Testis (tissue), 3 donors: ENCODE measurements around the gene COG4. TPM values are rescaled to one million over a fixed set of nuclear protein-coding genes. Genes with fewer than 3 reads are reported as not detected.

ENCODE experiments used
- DNase-seq: peaks from one replicate; pipeline ENCODE4 v3.0.0-alpha.2; 2019
- H3K27ac ChIP-seq, 2 donors: fragments of 200-600 bp; sonication (generic); one replicate each; pipeline ENCODE4 v1.5.1; 2019
- H3K27me3 ChIP-seq: fragments of 200-600 bp; sonication (generic); one replicate; pipeline ENCODE4 v1.5.1; 2019
- H3K36me3 ChIP-seq: fragments of 200-600 bp; sonication (generic); one replicate; pipeline ENCODE4 v1.5.1; 2017; ENCODE audit warnings: low read depth; ENCODE audit errors: missing control alignments
- H3K4me1 ChIP-seq: fragments of 200-600 bp; sonication (generic); one replicate; pipeline ENCODE4 v1.5.1; 2019
- H3K4me3 ChIP-seq, 2 donors: fragments of 200-600 bp; sonication (generic); one replicate each; pipeline ENCODE4 v1.5.1; 2017 to 2019
- H3K9me3 ChIP-seq: fragments of 200-600 bp; sonication (generic); one replicate; pipeline ENCODE4 v1.5.1; 2017
- POLR2A ChIP-seq: fragments of 450-650 bp; IDR thresholded peaks from one replicate; pipeline ENCODE4 v1.6.1; 2017; ENCODE audit warnings: antibody characterized with exemption, mild to moderate bottlenecking, moderate library complexity
- WGBS, 2 donors: methylation state at CpG; one replicate each; pipeline ENCODE4 v1.1.5; 2018; 5-methylcytosine and 5-hydroxymethylcytosine counted together
- intact Hi-C: fragments of 100-400 bp; cut with DNase I; formaldehyde crosslinking; loops from one replicate; pipeline ENCODE4 v1.15.1; 2023; ENCODE audit warnings: low total_unique reads
- polyA plus RNA-seq: library from polyadenylated mRNA; stranded (reverse); fragments of 350-450 nt; fragmentation: Illumina TruSeq; extraction: RNeasy Lipid Tissue Mini Kit (QIAGEN cat#74804); gene quantifications from one replicate; pipeline ENCODE4 v1.2.3, GENCODE V29; 2014; ENCODE audit warnings: low read depth, low replicate concordance; ENCODE audit not compliant: insufficient read depth
- total RNA-seq, 2 donors: library from RNA; depleted of rRNA; stranded (reverse); fragments of >200 nt; gene quantifications; one replicate each; pipeline ENCODE4 v1.2.3, GENCODE V29; 2016
- TF ChIP-seq, protein P1 (sequence below), 3 experiments: fragments of 450-650 bp in 2 of 3; fragments of 200-600 bp in 1 of 3; sonication (generic) in 1 of 3; IDR thresholded peaks; one replicate each; pipeline ENCODE4 v1.5.1; 2016 to 2019; ENCODE audit warnings: antibody characterized with exemption in 3 of 3, mild to moderate bottlenecking in 2 of 3, moderate library complexity in 1 of 3

COG4 gene
- total and polyA plus RNA-seq, 3 donors from 2014 or later, result 65.9 to 85.9 (median 85.2) TPM

DNA sequence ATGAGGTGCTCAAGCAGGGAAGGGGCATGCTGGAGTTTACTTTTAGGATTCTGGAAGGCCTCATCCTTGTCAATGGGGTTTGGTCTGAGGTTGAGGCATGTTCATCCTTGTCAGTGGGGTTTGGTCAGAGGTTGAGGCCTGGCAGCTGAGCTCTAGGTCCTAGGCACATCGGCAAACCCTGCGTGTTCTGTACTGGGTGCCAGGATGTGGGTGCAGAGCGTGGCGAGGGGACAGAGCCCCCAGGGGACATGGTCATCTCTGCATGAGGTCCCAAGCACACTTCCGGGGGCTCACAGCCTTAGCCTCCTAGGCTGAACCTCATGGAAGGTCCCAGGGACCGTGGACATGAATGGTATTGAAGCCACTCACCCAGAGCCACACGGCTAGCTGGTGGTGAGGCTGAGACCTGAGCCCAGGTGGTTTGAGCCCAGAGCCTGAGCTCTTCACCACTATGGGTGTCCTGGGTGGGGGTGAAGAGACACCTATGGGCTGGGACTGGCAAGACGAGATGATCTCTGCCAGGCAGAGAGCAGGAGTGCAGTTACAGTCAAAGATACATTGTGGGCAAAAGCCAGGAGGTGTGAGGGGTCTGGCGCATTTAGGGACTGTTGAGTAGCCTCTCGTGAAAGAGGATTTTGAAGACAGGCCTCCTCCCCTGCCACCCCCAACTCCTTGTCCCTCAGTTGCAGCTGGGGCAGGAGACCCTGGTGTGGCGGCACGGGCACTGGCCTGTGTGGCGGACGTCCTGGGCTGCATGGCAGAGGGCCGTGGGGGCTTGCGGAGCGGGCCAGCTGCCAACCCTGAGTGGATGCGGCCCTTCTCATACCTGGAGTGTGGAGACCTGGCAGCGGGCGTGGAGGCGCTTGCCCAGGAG lies 49.7 kb downstream of the COG4 start:
- no peak for DNase-seq
- no peaks in the 10 kb centered on the region for H3K36me3 ChIP-seq
- H3K27ac ChIP-seq, result no peak overlapping the region
- H3K9me3 ChIP-seq, result no peaks in the 10 kb centered on the region
- no peak overlapping the region for H3K4me3 ChIP-seq
- TF ChIP-seq POLR2A, result no peak
- TF ChIP-seq, protein P1, sequence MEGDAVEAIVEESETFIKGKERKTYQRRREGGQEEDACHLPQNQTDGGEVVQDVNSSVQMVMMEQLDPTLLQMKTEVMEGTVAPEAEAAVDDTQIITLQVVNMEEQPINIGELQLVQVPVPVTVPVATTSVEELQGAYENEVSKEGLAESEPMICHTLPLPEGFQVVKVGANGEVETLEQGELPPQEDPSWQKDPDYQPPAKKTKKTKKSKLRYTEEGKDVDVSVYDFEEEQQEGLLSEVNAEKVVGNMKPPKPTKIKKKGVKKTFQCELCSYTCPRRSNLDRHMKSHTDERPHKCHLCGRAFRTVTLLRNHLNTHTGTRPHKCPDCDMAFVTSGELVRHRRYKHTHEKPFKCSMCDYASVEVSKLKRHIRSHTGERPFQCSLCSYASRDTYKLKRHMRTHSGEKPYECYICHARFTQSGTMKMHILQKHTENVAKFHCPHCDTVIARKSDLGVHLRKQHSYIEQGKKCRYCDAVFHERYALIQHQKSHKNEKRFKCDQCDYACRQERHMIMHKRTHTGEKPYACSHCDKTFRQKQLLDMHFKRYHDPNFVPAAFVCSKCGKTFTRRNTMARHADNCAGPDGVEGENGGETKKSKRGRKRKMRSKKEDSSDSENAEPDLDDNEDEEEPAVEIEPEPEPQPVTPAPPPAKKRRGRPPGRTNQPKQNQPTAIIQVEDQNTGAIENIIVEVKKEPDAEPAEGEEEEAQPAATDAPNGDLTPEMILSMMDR (IDR thresholded peaks at IDR 0.05), result no peak
- intact Hi-C loops, result no loop called here
- 90 to 94% methylated on average over 16 to 21 of the region's 21 CpGs for WGBS, 2 donors
- H3K27me3 ChIP-seq, result no peaks in the 10 kb centered on the region
- no peaks in the 10 kb centered on the region for H3K4me1 ChIP-seq

DNA sequence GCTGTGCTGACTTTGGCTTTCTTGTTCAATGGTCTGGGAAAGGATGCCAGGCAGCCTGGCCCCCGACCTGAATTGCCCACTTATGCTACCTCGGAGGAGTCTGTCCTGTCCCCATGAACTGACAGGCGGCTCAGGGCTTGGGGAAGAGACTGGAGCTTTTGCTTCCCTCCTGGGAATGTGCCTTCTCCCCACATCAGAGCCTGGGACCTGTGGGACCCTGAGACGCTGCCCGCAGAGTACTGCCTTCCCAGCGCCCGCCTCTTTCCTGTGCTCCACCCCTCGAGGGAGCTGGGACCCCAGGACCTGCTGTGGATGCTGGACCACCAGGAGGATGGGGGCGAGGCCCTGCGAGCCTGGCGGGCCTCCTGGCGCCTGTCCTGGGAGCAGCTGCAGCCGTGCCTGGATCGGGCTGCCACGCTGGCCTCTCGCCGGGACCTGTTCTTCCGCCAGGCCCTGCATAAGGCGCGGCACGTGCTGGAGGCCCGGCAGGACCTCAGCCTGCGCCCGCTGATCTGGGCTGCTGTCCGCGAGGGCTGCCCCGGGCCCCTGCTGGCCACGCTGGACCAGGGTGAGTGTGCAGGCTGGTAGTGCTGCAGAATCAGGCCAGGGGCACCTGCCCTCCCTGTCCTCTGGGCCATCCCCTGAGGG lies 50.4 kb downstream of the COG4 start:
- H3K36me3 ChIP-seq, result no peaks in the 10 kb centered on the region
- no peaks in the 10 kb centered on the region for H3K4me1 ChIP-seq
- H3K9me3 ChIP-seq, result no peaks in the 10 kb centered on the region

GRCh38 chr16:70470927-70471341 lies 52.4 kb downstream of the COG4 start:
- no peaks in the 10 kb centered on the region for H3K36me3 ChIP-seq
- DNase-seq, result peak; percentile 70
- 35% methylated on average over 15 of the region's 17 CpGs; no CpG with 5 or more reads in 1 of the 2 donors for WGBS, 2 donors

More for the DNA sequence above, 50.4 kb downstream of the COG4 start:
- H3K27me3 ChIP-seq, result no peaks in the 10 kb centered on the region
- H3K4me3 ChIP-seq, result no peak overlapping the region
- intact Hi-C loops, result no loop called here
- TF ChIP-seq, protein P1 (IDR thresholded peaks at IDR 0.05), result no peak
- TF ChIP-seq POLR2A, result no peak
- H3K27ac ChIP-seq, result no peak overlapping the region
- 92 to 94% methylated on average over 7 to 26 of the region's 28 CpGs for WGBS, 2 donors
- no peak for DNase-seq

GRCh38 chr16:70470141-70470926 lies 53.0 kb downstream of the COG4 start:
- H3K27me3 ChIP-seq, result no peaks in the 10 kb centered on the region
- 94 to 98% methylated on average over 6 to 10 of the region's 10 CpGs for WGBS, 2 donors
- DNase-seq, result no peak
- no peaks in the 10 kb centered on the region for H3K36me3 ChIP-seq
- H3K4me3 ChIP-seq, result no peak overlapping the region
- TF ChIP-seq, protein P1 (IDR thresholded peaks at IDR 0.05), result no peak
- no peak for TF ChIP-seq POLR2A
- no peaks in the 10 kb centered on the region for H3K4me1 ChIP-seq
- intact Hi-C loops, result no loop called here
- no peaks in the 10 kb centered on the region for H3K9me3 ChIP-seq
- no peak overlapping the region for H3K27ac ChIP-seq

More at GRCh38 chr16:70470927-70471341, 52.4 kb downstream of the COG4 start:
- no peak overlapping the region for H3K27ac ChIP-seq
- intact Hi-C loops, result no loop called here
- H3K4me1 ChIP-seq, result no peaks in the 10 kb centered on the region
- H3K4me3 ChIP-seq, result no peak overlapping the region
- H3K9me3 ChIP-seq, result no peaks in the 10 kb centered on the region
- H3K27me3 ChIP-seq, result no peaks in the 10 kb centered on the region
- TF ChIP-seq, protein P1 (IDR thresholded peaks at IDR 0.05), result peak; percentile 34 to 49 (median 36)
- no peak for TF ChIP-seq POLR2A
